CD4-positive, alpha-beta T cell treated with Interferon gamma for 1 hour (primary cell): ENCODE results near the gene COL11A1.

ENCODE experiments used
- DNase-seq: peaks from one replicate; pipeline ENCODE4 v3.0.0-alpha.2; 2020

COL11A1 gene

DNA sequence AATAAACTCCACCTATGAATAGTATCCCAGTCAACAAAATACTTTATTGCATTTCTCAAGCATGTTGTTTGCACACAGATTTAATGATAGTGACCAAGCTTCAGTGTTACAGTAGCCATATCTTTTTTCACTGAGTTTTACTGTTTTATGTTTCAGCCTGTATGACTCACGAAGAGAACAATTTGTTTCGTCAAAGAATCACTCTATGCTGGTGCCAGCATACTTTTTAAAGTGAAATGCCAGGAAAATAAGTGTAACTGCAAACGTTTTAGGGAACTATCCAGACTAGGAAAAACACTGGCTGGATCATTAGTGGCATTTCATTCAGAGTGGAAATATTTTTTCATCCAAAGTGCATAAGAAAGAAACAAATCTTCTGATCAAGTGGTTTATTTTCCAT, 210.8 kb downstream of the COL11A1 start:
- no peak for DNase-seq

DNA sequence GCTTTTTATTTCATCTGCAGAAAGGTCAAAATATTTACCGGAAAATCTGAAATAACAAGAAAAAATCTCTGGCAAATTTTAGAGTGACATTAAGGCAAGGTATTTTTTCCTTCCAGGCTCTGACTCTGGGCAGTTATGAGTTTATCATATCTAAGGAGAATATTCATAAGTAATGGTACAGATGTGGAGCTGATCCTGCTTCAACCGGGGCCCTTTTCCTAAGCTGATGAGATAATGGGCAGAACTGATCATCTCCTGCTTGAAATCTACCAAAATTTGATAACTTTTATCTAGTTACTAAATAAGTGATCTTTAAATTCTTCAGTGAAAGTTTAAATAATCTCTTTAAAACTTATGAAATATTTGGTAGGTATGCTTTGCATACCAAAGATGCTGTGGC, 211.6 kb downstream of the COL11A1 start:
- DNase-seq: no peak

DNA sequence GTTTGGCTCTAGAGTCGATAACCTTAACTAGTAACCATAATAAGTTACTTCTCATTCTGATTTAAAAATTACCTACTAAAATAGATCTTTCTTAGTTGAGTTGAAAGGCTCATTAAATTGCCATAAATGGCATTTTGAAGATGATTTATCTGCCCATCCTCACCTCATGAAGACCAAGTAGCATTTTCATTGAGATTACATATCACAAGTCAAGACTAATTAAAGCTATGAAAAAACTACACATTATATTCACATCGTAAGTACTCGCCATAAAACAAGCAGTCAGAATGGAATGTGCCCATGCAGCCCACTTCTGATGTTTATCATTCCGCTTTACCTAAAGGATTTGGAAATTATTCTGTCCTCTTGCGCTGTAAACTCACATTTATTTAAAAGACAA, 212.0 kb downstream of the COL11A1 start:
- DNase-seq: no peak

DNA sequence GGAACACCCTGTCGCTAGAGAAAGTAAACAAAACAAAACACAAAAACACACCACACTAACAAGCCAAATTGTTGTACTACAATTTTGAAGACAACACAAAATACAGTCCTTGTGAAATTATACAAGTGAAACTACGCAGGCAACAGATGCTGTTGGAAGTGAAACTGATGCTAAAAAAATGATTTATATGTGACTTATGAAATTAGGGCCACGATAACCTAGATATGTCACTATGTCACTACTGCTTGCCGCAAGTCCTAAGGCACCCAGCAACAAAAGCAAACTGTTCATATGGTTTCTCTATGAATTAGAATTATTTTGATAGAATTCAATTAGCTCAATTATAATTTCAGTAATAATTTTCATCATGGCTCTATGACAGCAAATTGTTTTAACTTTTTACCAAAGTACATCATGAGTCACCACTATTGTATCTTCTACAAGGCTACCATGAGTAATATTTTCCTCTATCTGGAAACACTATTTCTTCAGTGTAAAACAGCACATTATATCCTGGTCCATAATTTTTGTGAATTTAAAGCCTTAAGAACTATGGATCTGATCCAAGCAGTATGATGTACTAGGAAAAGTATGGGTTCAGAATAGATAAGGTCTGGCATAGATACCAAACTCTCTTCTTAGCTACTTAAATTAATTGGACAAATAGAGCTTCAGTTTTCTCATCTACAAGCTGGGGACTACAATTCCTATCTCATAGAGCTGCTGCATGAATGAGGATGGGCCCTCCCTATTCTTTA, 216.3 kb downstream of the COL11A1 start:
- no peak for DNase-seq

DNA sequence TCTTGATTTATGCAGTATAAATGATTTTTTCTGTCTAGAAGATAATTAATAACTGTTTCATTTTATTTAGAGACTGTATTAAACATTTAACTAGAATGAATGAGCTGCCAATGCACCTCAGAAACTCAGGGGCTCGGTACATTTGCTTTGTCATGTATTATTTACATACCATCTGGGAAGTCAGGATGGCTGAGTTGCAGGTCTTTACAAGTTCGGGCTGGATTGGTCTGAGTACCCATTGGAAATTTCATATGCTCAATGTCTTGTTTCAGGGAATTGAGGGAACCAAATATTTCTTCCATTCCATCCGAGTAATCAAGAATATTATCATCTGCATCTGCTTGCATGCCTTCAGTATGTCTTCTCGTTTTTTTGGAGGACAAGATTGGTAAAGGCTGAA, 221.7 kb downstream of the COL11A1 start:
- DNase-seq: no peak

DNA sequence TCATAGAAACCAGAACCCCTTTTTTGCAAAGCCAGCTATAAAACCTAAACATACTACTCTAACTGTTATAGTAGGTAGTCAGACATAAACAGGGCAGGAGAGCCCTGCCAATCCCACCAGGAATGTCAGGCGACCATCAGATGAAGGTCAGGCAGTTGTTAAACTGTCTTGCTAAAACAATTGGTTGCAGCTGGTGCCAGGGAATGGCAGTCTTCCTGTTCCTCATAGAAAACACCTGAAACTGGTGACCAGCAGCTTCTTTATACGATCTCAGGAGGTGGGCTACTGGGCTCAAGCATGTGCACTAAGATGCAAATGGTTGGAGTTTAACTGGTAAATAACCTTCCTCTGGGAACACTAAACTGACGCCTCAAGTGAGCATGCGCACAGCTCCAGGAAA, 224.1 kb downstream of the COL11A1 start:
- DNase-seq: no peak

DNA sequence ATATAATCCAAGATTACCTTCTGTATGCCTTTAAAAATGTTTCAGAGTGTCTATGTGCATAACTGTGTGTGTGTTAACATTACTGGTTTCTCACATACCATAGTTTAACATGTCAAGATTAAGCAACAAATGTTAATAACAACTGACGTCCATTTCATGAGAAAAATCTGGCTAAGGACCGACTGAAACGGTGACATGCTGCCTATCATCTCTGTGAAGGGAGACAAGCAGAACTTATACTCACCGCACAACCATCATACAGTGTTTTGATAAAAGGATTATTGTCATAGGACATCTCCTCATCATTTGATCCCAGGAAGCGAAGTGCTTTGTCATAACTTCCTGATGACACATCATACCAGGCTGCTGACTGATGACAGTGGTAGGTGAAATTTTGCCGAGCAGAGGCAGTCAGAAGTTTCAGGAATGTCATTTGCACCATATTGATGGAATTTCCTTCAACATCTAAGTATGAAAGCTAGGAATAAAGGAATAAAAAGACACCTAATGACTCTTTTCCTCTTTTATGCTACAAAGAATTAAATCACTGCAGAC, 228.8 kb downstream of the COL11A1 start:
- no peak for DNase-seq

DNA sequence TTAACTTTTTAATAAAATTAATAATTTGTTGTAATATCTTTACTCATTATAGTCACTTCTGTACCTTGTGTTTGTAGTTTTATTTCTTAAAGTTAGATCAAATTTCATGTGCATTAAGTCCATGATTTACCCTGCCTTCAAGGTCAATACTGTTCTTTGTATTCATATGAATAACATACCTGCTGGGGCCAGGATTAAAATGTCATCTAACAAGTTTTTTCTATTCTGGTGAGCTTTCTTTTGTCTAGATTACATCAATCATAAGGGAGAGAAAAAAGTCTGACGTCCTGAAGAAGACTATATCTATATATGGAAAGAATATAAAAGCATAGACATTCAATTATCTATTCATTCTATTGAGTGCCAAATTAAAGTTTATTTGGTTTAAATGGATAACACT, 232.6 kb downstream of the COL11A1 start:
- no peak for DNase-seq

DNA sequence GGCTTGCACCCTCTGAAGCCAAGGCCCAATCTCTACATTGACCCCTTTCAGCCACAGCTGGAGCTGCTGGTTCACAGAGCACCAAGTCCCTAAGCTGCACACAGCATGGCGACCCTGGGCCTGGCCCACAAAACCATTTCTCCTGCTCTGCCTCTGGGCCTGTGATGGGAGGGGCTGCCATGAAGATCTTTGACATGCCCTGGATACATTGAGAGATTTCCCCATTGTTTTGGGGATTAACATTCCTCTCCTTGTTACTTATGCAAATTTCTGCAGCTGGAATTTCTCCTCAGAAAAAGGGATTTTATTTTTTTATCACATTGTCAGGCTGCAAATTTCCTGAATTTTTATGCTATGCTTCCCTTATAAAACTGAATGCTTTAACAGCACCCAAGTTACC, 235.8 kb downstream of the COL11A1 start:
- no peak for DNase-seq

DNA sequence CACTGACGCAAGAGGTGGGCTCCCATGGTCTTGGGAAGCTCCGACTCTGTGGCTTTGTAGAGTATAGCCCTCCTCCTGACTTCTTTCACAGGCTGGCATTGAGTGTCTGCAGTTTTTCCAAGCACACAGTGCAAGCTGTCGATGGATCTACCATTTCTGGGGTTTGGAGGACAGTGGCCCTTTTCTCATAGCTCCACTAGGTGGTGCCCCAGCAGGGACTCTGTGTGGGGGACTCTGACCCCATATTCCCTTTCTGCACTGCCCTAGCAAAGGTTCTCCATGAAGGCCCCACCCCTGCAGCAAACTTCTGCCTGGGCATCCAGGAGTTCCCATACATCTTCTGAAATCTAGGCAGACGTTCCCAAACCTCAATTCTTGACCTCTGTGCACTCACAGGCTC, 236.2 kb downstream of the COL11A1 start:
- DNase-seq: no peak

DNA sequence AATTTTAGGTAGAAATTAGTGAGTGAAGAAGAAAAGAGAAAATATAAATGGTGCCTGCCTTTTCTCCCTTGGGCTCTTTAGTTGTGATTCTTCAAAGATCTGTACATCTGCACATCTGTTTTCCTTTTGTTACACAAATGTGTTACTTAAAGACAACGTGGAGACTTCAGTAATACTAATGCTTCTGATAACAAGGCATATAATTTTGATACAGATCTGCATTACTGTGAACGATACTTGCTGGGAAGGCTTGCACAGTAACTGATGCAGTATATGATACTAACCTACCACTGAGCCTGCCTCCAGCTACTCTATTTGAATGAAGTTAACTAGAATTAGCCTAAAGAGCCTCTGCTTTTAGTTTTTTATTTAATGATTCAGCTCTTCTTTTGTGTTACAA, 244.6 kb downstream of the COL11A1 start:
- no peak for DNase-seq

DNA sequence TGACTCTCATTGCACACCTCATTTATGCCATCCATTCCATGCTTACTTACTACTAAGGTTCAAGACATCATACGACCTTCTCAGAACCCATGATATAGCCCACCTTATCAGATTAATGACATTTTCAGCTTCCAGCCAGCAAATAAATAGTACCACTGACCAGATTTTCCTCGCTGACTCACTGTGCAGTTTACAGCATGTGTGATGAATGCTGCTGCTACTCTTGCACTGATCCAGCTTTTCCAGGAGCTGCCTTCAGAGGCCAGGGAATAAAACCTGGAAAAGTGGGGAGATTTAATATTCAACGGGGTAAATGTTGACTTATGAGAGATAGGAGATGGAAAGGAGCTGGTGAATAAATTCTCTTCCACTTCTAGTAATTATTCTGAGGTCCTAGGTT, 247.1 kb downstream of the COL11A1 start:
- DNase-seq: no peak

DNA sequence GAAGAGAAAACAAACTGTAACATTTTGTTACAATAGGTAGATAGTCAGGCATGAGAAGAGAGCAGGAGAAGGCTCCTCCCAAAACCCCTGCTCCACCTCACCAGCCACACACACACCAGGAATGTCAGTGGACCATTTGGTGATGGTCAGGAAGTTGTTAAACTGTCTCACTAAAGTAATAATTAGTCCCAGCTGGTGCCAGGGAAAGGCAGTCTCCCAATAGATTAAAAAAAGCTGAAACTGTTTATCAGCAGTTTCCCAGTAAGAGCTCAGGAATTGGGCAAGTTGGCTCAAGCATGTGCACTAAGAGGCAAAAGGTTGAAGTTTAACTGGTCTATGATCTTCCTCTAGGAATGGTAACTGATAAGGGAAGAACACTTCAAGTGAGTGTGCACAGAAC, 249.6 kb downstream of the COL11A1 start:
- no peak for DNase-seq

DNA sequence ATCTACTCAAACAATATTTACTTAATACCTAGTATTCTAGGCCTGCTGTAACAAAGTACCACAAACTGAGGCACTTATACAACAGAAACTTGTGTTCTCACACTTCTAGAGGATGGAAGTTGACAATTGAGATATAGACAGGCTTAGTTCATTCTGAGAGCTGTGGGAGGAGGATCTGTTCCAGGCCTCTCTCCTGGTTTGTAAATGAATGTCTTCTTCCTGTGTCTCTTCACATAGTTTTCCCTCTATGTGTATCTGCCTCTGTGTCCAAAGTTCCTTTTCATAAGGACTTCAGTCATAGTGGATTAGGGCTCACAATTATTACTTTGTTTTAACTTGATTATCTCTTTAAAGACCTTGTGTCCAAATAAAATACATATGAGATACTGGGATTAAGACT, 251.1 kb downstream of the COL11A1 start:
- no peak for DNase-seq

DNA sequence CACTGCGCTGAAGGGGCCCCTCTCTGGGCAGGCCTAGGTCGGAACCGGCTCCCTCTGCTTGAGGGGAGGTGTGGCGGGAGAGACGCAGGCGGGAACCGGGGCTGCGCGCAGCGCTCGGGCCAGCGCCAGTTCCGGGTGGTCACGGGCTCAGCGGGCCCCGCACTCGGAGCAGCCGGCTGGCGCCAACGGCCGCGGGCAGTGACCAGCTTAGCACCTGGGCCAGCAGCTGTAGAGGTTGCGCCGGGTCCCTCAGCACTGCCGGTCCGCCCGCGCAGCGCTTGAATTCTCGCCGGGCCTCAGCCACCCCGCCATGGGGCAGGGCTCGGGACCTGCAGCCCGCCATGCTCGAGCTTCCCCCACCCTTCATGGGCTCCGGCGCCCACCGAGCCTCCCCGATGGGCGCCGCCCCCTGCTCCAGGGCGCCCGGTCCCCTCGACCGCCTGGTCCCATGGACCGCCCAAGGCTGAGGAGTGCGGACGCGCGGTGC, 254.6 kb downstream of the COL11A1 start:
- DNase-seq: no peak

DNA sequence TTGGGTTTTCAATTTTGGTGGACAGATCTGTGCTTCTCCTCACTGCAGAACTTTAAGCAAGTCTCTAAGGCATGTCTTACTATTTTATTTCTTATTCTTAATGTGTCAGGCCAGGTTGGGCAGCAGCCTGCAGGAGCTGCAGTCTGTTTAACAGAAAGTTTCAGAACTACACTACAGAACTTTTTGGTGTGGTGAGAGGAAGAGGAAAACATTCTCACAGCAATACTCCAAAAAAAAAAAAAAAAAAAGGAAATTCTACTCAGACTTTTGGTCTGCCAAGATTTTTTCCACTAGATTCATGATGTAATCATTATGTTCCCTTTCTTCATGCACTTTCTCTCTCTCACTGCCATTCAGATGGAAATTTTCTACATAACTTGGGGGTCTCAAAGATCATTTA, 255.2 kb downstream of the COL11A1 start:
- DNase-seq: no peak

DNA sequence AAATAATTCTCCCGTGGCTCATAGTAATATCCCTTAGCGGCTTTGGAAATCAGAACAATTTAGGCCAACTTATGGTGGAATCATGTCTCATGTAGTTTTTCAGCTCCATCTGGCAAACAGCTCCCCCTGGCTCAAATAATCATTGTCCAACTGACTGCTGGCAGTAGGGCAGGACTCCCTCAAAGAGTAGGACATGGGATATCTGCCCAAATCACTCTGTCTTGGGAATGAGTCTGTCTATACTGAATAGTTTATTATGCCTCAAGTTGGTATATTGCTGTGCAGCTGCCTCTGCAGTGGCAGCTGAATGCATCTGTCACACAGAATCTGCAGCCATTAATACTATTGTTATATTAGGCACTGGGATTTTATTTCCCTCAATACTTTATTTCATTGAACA, 255.7 kb downstream of the COL11A1 start:
- DNase-seq: no peak

DNA sequence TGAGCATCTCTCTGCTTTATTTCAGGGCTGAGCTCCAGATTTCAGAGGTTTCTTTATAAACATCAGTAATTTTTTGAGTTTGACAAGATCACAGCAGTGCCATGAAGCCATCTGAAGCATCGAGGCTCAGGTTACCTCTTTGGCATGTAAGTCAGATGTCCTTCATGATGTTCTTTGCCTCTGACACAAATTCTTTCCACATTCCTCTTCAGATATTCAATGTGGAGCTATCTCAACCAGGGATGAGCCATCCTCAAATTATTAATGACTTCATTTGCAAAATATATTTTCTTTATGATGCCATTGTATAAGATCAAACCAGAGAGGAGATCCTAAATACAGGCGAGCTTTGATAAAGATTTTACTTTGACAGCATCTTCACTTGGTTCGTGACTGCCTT, 256.7 kb downstream of the COL11A1 start:
- no peak for DNase-seq

DNA sequence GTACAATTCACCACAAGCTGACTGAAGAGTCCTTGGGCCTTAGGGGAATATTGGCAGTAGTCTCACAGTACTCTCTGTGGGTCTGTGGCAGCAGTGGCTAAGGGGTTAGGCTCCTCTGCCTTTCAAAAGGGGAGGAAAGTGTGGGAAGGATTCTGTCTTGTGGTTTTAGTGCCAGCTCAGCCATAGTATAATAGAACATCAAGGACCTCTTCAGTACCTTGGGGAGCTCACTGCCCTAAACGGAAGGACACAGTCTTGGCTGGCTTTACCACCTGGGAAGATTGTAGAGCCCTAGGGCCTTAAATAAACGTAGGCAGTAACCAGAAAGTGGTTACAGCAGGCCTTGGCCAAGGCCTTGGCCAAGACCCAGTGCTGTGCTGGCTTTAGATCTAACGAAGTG, 265.7 kb downstream of the COL11A1 start:
- DNase-seq: no peak

DNA sequence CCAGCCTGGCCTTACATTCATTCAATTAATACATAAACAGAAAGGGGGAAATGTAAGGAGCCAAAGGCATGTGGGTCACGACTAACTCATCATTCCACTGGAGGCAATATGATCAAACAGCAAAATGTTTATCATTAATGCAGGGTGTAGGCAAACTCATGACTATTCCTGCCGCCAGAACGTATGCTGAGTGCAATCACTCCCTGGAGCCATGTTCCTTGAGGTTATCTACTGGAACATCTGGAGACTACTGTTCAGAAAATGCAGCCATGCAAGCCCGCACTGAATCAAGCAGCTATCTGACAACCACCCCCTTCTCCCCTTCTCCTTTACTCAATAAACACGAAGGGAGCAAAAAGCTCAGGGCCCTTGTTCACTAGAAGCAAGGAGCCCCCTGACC, 267.6 kb downstream of the COL11A1 start:
- no peak for DNase-seq

DNA sequence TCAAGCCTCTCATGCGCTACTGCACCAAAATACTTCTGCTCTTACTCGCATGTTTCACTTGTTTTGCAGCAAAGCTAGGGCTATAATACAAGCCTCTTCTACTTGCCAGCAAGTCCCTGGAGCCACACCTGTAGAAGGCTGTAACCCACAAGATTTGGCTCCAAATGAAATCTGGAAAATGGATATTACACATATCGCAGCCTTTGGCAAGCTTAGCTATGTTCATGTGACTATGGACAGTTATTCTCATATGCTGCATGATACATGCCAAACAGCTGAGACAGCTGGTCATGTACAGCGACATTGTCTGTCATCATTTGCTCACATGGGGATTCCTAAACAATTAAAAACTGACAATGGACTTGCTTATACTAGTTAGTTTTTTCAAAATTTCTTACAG, 270.3 kb downstream of the COL11A1 start:
- DNase-seq: no peak

DNA sequence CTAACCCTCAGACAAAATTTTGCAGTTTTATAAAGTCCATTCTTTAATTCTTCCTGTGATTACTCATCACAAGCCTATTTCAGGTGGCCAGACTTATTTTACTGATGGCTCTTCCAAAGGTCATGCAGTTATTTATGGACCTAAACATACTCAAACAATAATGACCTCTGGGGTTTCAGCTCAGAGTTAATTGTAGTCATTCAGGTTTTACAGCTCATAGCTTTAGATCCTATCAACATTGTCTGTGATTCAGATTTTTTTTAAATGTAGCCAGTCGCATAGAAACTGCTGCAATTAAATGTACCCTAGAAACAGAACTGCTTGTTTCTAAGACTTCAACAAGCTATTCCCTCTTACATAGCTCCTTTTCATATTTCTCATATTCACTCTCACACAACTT, 270.8 kb downstream of the COL11A1 start:
- no peak for DNase-seq

DNA sequence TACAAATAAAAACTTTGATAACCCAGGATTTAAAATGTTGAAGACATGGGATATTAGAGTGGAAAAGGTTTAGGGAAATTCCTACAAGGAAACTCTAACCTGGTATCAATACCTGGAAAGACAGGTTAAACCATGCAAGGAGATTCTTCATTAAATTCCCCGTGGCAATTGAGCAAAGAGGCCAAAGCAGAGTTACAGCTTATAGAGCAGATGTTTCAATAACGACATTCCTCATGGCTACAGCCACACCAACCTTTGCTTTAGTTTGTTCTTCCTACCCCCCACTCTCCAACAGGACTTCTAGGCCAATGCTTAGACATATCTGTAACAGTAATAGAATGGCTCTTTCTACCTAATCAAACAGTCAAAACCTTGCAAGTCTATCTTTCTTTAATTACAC, 271.3 kb downstream of the COL11A1 start:
- no peak for DNase-seq

DNA sequence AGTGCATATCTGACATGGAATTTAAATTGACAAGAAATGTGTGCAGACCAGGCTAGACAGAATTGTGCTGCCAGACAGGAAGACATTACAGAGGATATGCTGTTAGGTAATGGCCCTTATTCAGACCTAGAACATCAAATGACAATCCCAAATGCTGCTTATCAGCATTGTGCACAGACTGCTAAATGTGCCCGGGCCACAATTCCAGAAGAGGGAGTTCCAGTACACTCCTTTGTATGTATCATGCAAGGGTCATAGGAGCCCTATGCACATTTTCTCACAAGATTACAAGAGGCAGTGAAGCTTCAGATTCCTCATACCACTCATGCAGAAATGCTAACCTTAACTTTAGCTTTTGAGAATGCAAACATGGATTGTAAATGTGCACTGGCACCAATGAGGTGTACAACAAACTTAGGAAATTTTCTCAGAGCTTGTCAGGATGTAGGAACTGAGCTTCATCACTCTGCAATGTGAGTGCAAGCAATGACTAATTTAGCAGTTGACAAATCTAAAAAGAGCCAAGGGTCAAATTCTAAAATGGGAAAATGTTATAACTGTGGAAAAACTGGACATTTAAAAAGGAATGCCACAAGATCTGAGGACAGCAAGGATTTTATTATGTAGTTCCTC, 273.5 kb downstream of the COL11A1 start:
- DNase-seq: no peak

DNA sequence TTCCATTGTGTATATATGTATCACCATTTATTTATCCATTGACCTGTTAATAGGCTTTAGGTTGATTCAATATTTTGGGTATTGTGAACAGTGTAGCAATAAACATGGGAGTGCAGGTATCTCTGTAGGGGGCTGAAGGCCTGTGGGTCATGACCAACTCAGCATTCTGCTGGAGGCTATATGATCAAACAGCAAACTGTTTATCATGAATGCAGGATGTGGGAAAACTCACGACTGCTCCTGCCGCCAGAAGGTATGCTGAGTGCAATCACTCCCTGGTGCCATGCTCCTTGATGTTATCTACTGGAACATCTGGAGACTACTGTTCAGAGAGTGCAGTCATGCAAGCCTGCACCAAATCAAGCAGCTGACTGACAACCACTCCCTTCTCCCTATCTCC, 275.2 kb downstream of the COL11A1 start:
- DNase-seq: no peak
